Activated CD8-positive, alpha-beta T cell treated with anti-CD3 and anti-CD28 coated beads for 36 hours (primary cell): ENCODE results near the gene ADA. TPM values are rescaled to one million over a fixed set of nuclear protein-coding genes. Genes with fewer than 3 reads are reported as not detected.

Experiments used
- ATAC-seq: fragments of 200-7000 bp; cut with Tn5 transposase; one replicate; pipeline ENCODE4 v1.10.0; 2021; ENCODE audit warnings: mild to moderate bottlenecking, moderate library complexity
- CTCF ChIA-PET: fragments of 350-600 bp; sonication (Branson Sonifier 250); formaldehyde crosslinking; loops from one replicate; lab custom pipeline; 2021; ENCODE audit warnings: antibody characterized with exemption; lab: Charles Lee
- POLR2A ChIA-PET: fragments of 350-600 bp; sonication (Branson Sonifier 250); formaldehyde crosslinking; loops from one replicate; lab custom pipeline; 2021; ENCODE audit warnings: antibody characterized with exemption; lab: Charles Lee
- DNase-seq: peaks from one replicate; pipeline ENCODE4 v3.0.0-alpha.2; 2020
- H3K27ac Mint-ChIP-seq: one replicate; pipeline ENCODE4 v1.8.0; 2021; ENCODE audit warnings: mild to moderate bottlenecking, mixed read lengths
- H3K27me3 Mint-ChIP-seq: one replicate; pipeline ENCODE4 v1.8.0; 2021; ENCODE audit warnings: mixed read lengths
- H3K36me3 Mint-ChIP-seq: one replicate; pipeline ENCODE4 v1.8.0; 2021; ENCODE audit warnings: low read depth, mixed read lengths
- H3K4me1 Mint-ChIP-seq: one replicate; pipeline ENCODE4 v1.8.0; 2021; ENCODE audit warnings: low read depth, mixed read lengths
- H3K4me3 Mint-ChIP-seq: one replicate; pipeline ENCODE4 v1.8.0; 2021; ENCODE audit warnings: mild to moderate bottlenecking, moderate library complexity, mixed read lengths
- H3K9me3 Mint-ChIP-seq: one replicate; pipeline ENCODE4 v1.8.0; 2021; ENCODE audit warnings: mixed read lengths
- CTCF ChIP-seq: fragments of 200-600 bp; IDR thresholded peaks from one replicate; pipeline ENCODE4 v1.8.0; 2022; ENCODE audit warnings: antibody characterized with exemption, mild to moderate bottlenecking
- intact Hi-C: fragments of 100-400 bp; cut with micrococcal nuclease; formaldehyde crosslinking; loops from one replicate; pipeline ENCODE4 v1.10.0; 2022
- total RNA-seq, 2 experiments: library from RNA; stranded (reverse); gene quantifications; one replicate each; pipeline ENCODE4 v1.2.3, GENCODE V29; 2021

ADA gene
- total RNA-seq, 2 experiments from 2014 or later: 32.8 to 36.7 TPM

- no peaks in the 10 kb centered on the region for H3K9me3 Mint-ChIP-seq
- peaks cover 6% of the 10 kb centered on the region for H3K4me1 Mint-ChIP-seq
- ATAC-seq (no peak), DNase-seq (no peak)
- peaks cover 3% of the 10 kb centered on the region for H3K36me3 Mint-ChIP-seq
- ChIA-PET CTCF (interaction anchor here (2.8 kb wide), 1 partner anchor 54 kb away, joined by 9 read pairs; no protein-coding TSS in a partner anchor), POLR2A (no interaction called here)
- intact Hi-C loops: no loop called here
- no peaks in the 10 kb centered on the region for H3K27me3 Mint-ChIP-seq
- H3K27ac Mint-ChIP-seq: no peak overlapping the region
- H3K4me3 Mint-ChIP-seq: no peak overlapping the region
- no peak for TF ChIP-seq CTCF
Measured at GRCh38 chr20:44629542-44629941, 22.0 kb downstream of the ADA start.

- ATAC-seq (no peak), DNase-seq (no peak)
- intact Hi-C loops: no loop called here
- peaks cover 6% of the 10 kb centered on the region for H3K4me1 Mint-ChIP-seq
- TF ChIP-seq CTCF: no peak
- no peak overlapping the region for H3K4me3 Mint-ChIP-seq
- no peak overlapping the region for H3K27ac Mint-ChIP-seq
- POLR2A ChIA-PET: no interaction called here
- H3K27me3 Mint-ChIP-seq: no peaks in the 10 kb centered on the region
- CTCF ChIA-PET: interaction anchor here (2.8 kb wide), 1 partner anchor 54 kb away, joined by 9 read pairs; no protein-coding TSS in a partner anchor
- peaks cover 3% of the 10 kb centered on the region for H3K36me3 Mint-ChIP-seq
- no peaks in the 10 kb centered on the region for H3K9me3 Mint-ChIP-seq
Measured at GRCh38 chr20:44629017-44629385, 22.5 kb downstream of the ADA start.

- POLR2A ChIA-PET: no interaction called here
- Mint-ChIP-seq H3K4me3 (no peak overlapping the region), H3K4me1 (no peaks in the 10 kb centered on the region)
Measured at GRCh38 chr20:44627364-44628010, 24.0 kb downstream of the ADA start.

GRCh38 chr20:44626278-44626677 lies 25.2 kb downstream of the ADA start:
- no peak for DNase-seq
- POLR2A ChIA-PET: no interaction called here
- Mint-ChIP-seq H3K27me3 (no peaks in the 10 kb centered on the region), H3K4me3 (no peak overlapping the region), H3K36me3 (peaks cover 28% of the 10 kb centered on the region), H3K4me1 (no peaks in the 10 kb centered on the region), H3K9me3 (no peaks in the 10 kb centered on the region), H3K27ac (no peak overlapping the region)
- ATAC-seq: no peak
- intact Hi-C loops: no loop called here
- no peak for TF ChIP-seq CTCF
- CTCF ChIA-PET: no interaction called here

More at GRCh38 chr20:44627364-44628010, 24.0 kb downstream of the ADA start:
- Mint-ChIP-seq H3K27ac (no peak overlapping the region), H3K9me3 (no peaks in the 10 kb centered on the region), H3K27me3 (no peaks in the 10 kb centered on the region), H3K36me3 (peaks cover 17% of the 10 kb centered on the region)
- intact Hi-C loops: no loop called here
- no peak for TF ChIP-seq CTCF
- CTCF ChIA-PET: interaction anchor here (1.4 kb wide), 1 partner anchor 8 kb away, joined by 4 read pairs; no protein-coding TSS in a partner anchor
- ATAC-seq: no peak
- DNase-seq: no peak

- intact Hi-C loops: no loop called here
- H3K4me1 Mint-ChIP-seq: no peaks in the 10 kb centered on the region
- ChIA-PET POLR2A (interaction anchor here (1.0 kb wide), 1 partner anchor 17 kb away, joined by 3 read pairs; no protein-coding TSS in a partner anchor), CTCF (interaction anchor here (1.4 kb wide), 1 partner anchor 241 kb away, joined by 3 read pairs; no protein-coding TSS in a partner anchor)
- peaks cover 36% of the 10 kb centered on the region for H3K36me3 Mint-ChIP-seq
- no peak overlapping the region for H3K27ac Mint-ChIP-seq
- no peak for ATAC-seq
- H3K9me3 Mint-ChIP-seq: no peaks in the 10 kb centered on the region
- H3K27me3 Mint-ChIP-seq: no peaks in the 10 kb centered on the region
- H3K4me3 Mint-ChIP-seq: no peak overlapping the region
- DNase-seq: no peak
- no peak for TF ChIP-seq CTCF
Measured at GRCh38 chr20:44625361-44625760, 26.1 kb downstream of the ADA start.
